Measurements from ENCODE around the gene ZNF184. TPM values are rescaled to one million over a fixed set of nuclear protein-coding genes. Genes with fewer than 3 reads are reported as not detected.

The ZNF184 gene
- total and polyA plus RNA-seq, 9 of the 15 experiments (the other 6 are each of a cell fraction or from before 2014, with no cell fraction given) = 7.6 to 22.2 (median 12.8) TPM

- TF ChIP-seq MTF1 (CRISPR knock-in tag; IDR thresholded peaks at IDR 0.05; ENCODE audit: borderline replicate concordance) (no peak), ZNF436 (CRISPR knock-in tag; IDR thresholded peaks at IDR 0.05) (no peak), KDM5B (IDR thresholded peaks at IDR 0.05; ENCODE audit: insufficient replicate concordance, low read depth, low read length) (peak; percentile 27), HDAC8 (tag; IDR thresholded peaks at IDR 0.05) (no peak), RBM15 (IDR thresholded peaks at IDR 0.05; ENCODE audit: insufficient read depth, low read length) (no peak), RB1 (IDR thresholded peaks at IDR 0.05; ENCODE audit: low read depth) (peak; percentile 49), RNF2 (IDR thresholded peaks at IDR 0.05) (peak; percentile 73), CEBPB (tag; IDR thresholded peaks at IDR 0.05) (peak; percentile 92), PREB (CRISPR knock-in tag; IDR thresholded peaks at IDR 0.05) (no peak; the same call in 1 of the 2 replicates), CXXC5 (CRISPR knock-in tag; IDR thresholded peaks at IDR 0.05) (peak; percentile 79), HCFC1 (IDR thresholded peaks at IDR 0.05; ENCODE audit: low read depth, low read length) (peak; percentile 34; the same call in 1 of the 2 replicates), ZNF655 (CRISPR knock-in tag; IDR thresholded peaks at IDR 0.05) (no peak), RBM25 (IDR thresholded peaks at IDR 0.05; ENCODE audit: low read depth, low read length, severe bottlenecking) (peak; percentile 59), ZBTB40 (IDR thresholded peaks at IDR 0.05) (peak; percentile 81), ZBTB40 (CRISPR knock-in tag; IDR thresholded peaks at IDR 0.05) (no peak), HDAC2 (IDR thresholded peaks at IDR 0.05) (peak; percentile 95), ARID1B (IDR thresholded peaks at IDR 0.05) (no peak; the same call in 1 of the 2 replicates)
These were observed 29.9 kb upstream of the ZNF184 start (continued) for GRCh38 chr6:27502508-27503435.

Data from K562 (cell line).